Activated CD4-positive, alpha-beta T cell treated with anti-CD3 and anti-CD28 coated beads for 24 hours (primary cell): ENCODE measurements around the gene FAM156B.
"Not testable (repeated sequence)": the region's sequence is repeated elsewhere in the genome, so short reads cannot be mapped to it uniquely, and the experiment has no call there.

Experiments
- DNase-seq, 2 donors: peaks; one replicate each; pipeline ENCODE4 v3.0.0-alpha.2; 2020; ENCODE audit warnings: low read depth in 2 of 2

The FAM156B gene

DNA sequence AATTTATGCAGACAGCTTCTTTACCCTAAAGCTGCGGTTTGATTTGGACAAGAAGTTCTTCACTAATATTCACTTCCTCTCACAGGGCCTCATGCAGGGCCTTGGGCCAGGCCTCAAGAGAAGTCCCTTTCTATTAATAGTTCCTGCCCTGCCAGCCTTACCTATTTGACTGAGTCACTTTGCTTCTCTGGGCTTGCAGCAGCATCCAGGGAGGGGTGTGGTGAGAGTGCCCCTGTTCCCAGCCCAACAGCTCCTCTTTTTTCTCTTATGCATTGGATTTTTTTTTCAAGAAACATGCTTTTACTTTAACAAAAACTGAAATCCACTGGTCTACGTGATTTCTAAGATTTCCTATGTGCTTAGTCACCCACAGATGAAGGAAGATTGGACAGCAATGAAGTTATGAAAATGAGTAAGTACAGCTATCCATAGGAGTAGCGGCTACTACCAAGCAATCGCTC, 26.7 kb downstream of the FAM156B start:
- DNase-seq = no peak

DNA sequence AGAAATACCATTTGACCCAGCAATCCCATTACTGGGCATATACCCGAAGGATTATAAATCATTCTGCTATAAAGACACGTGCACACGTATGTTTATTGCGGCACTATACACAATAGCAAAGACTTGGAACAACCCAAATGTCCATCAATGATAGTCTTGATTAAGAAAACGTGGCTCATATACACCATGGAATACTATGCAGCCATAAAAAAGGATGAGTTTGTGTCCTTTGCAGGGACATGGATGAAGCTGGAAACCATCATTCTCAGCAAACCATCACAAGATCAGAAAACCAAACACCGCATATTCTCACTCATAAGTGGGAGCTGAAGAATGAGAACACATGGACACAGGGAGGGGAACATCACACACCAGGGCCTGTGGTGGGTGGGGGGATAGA, 33.1 kb downstream of the FAM156B start:
- not testable (repeated sequence) for DNase-seq

DNA sequence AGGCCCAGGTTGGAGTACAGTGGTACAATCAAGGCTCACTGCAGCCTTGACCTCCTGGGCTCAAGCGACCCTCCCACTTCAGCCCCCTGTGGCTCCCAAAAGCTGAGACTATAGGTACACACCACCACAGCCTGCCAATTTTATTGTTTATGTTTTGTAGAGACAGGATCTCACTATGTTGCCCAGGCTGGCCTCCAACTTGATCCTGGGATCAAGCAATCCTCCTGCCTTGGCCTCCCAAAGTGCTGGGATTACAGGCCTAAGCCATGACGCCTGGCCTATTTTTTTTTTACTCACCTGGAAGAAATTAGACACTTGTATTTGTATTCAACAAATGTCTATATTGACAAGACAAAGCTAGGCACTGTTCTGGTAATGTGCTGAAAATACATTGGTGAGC, 36.1 kb downstream of the FAM156B start:
- no peak for DNase-seq

DNA sequence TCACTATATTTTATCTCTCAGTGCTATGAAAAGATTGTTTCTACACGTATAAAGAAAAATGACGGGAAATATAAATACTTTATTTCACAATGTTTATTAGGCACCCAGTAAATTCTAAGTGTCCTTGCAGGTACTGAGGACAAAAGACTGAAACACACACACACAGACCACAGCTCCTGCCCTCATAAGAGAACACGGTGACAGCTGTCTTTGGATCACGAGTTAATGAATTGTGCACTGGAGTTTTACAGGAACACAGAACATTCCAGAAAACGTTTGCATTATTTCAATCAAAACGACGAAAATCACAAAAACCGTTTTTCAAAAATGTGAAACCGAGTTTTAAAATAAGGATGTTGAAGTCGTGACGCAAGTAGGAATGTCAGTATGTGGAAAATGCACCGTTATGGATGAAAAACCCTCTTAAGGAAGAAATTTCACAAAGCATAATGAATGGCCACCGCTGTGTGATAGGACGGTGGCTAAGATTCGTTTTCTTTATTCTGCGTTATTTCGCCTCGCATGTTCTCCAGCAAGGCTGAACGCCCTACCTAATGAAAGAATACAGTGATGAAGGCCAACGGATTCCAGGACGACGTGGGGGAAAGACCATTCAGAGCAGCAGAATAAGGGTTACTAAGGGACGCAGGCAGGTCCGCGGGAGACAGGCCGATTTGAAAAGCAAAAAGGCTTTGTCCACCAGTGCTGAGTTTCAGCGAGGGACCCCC, 37.0 kb downstream of the FAM156B start:
- DNase-seq = no peak

DNA sequence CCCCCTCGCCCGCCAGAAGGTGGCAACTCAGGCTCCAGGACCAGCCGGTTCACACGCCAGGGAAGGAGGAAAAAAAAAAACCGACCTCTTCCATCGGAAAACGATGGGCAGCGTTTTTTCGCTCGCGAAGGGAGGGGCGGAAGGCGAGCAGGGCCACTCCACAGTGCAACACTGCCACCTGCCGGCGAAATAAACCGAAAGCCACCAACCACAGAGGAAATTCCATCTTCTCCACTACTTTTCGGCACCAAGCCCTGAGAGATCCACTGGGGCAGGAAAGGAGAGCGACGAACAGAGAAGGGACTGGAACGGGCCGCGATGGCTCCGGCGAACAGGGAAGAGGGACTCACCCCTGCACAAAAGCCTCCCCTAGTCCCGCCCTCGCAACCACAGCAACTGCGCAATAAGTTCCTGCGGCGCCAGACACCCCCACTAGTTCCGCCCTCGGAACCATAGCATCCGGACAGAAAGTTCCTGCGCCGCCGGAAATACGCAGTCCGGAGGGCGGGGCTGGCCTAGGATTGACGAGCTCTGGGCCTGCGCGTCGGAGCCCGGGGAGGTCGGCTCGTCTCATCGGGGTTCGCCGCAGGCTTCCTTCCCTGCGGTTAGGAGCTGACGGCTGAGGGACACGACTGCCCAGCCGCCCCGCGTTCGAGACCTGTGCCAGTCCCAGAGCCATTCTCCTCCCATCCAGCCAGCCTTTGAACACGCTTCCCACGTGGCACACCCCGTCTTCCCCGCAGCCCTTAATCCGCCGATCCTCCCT, 37.8 kb downstream of the FAM156B start:
- DNase-seq = peak; percentile 77 to 94

DNA sequence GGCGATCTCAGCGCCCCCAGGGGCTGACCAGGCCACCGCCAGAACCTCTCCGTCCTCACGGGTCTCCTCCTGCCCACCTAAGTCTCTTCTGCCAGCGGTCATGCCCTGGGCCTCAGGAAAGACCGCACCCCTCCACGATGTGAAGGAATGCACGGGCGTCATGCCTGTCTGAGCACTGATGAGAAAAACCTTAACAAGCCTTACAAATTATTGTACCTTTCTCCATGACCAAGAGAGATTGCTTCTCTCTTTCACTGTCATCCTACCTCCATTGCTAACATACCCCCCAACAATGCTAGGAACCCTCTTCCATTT, 38.3 kb downstream of the FAM156B start:
- not testable (repeated sequence) for DNase-seq

DNA sequence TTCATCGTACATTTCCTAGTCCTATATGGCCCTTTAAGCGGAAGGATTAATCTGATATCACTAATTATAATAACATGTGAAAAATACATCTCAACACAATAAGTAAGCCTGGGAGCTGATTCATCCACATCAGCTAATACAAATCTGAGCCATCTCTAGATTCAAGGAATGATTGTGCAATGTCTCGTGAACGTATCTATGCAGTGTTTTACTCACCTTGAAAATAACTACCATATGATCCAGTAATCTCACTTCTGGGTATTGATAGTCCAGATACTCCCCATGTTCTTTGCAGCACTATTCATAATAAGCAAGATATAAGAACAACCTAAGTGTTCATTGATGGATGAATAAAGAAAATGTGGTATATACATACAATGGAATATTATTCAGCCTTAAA, 43.6 kb downstream of the FAM156B start:
- DNase-seq = not testable (repeated sequence)

DNA sequence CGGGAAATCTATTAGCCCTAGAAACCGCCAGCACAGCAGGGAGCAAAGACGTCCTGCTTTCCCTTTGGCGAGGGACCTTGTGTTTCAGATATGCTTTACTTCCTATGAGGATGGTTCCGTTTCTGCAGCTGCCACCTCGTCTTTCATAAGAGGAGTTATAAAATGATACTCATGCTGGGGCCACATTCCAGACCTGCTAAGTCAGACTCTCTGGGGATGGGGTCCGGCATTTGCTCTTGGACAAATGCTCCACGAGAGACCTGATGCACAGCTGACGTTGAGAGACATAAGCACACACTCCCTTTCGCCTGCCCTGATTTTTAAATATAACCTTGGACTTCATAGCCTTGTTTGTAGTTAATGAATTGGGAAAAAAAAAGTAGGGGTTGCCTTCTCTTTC, 44.6 kb downstream of the FAM156B start:
- DNase-seq = not testable (repeated sequence)

DNA sequence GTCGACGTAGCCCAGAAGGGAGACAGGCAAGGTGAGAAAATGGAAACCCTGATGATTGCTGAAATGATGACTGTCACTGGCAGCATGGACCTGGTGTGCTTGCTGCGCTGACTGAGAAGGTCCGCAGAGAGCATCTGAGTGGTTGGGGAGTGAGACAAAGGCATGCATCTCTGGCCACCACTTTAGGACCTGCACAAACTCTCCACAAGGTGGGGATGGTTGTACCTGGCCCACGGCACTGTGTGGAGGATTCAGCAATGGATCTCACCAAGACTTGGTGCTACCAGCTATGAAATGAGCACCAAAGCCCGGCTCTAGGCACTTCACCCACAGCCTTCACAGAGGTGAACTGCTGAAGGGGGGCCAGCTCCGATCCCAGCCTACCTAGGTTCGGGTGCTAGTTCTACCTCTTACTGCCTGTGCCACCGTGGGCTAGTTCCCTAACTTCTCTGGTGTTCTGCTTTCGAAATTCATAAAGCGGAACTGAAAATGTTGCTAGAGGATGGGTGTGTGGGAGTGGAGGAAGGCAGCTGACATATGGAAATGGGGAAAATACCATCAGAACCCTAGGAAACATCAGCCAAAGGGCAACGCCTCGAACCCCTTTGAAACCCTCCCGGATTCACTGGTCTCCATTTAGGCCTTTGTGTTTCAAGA, 48.8 kb downstream of the FAM156B start:
- not testable (repeated sequence) for DNase-seq

DNA sequence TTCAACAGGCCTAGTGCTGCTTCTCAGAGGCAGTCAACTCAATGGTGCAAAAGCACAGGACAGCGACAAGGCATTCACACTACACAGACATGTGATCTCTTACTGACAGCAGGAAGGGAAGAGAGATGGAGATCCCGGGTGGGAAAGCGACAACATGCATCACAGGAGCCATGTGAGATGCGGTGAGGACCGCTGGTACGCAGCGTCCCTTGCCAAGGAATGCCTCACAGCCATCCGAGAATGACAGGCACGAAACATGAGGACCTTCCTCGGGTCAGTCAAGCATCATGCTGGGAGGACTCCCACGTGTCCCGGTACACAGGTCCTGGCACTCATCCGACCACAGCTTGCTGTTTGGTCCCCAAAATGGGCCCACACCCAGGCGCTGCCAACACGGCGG, 50.4 kb downstream of the FAM156B start:
- DNase-seq = not testable (repeated sequence)

DNA sequence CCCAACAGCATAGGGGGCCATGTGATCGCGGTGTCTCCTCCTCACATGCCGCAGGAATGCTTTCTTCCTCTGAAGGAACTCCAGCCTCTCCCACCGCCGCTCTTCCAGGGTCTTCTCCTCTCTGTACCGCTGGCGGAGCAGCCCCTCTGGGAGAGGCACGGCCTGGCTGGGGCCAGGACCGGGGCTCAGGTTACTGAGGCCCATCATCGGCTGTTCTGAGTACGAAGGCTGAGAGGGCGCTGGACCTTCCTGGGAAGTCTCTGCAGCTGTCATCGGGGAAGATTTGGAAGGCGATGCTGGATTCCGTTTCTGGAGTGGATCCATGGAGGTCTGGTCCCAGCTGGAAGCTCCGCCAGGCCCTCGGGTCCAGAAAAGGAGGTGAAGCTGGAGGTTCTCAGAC, 51.1 kb downstream of the FAM156B start:
- DNase-seq = not testable (repeated sequence)

DNA sequence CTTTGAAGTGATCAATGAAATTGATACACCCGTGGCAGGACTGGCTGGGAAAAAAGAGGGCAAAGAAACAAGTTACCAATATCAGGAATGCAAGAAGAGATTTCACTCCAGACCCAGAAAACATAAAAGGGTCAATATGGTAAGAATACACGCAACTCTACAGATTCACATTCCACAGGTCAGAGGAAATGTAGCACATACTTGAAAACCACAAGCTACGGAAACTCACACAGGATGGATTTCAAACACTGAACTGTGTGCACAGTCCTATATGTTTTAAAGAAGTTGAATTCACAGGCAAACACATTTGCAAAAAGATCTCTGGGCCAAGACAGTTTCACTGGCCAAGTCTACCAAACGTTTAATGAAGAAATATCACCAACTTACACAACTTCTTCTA, 52.2 kb downstream of the FAM156B start:
- DNase-seq = not testable (repeated sequence)

DNA sequence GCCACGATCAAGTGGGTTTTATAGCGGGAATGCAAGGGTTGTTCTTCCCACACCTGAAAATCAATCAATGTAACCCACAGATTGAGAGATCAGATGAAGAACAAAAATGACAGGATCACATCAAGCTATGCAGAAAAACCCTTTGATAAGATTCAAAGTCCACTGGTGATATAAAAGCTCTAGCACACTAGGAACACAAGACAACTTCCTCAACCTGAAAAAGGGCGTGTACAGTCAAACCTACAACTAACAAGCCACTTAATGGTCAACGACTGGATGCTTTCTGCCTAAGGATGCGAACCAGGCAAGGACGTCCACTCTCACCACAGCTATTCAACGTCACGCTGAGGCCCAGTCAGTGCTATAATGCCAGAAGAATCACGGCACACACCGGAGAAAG, 52.8 kb downstream of the FAM156B start:
- not testable (repeated sequence) for DNase-seq
